Liver (tissue), 2 donors: ENCODE measurements around the gene MAP4K4.

ENCODE experiments used
- CTCF ChIP-seq: fragments of 150-350 bp; IDR thresholded peaks from 2 replicates; pipeline ENCODE4 v1.5.1; 2017; ENCODE audit warnings: improper control_type of control experiment, low read depth, low read length; ENCODE audit not compliant: missing input control
- TF ChIP-seq, protein P1 (sequence below): IDR thresholded peaks from 2 replicates; pipeline ENCODE4 v1.6.1; 2016; ENCODE audit warnings: antibody characterized with exemption
- donor health status: healthy.

- TF ChIP-seq CTCF, result no peak
- TF ChIP-seq, protein P1, sequence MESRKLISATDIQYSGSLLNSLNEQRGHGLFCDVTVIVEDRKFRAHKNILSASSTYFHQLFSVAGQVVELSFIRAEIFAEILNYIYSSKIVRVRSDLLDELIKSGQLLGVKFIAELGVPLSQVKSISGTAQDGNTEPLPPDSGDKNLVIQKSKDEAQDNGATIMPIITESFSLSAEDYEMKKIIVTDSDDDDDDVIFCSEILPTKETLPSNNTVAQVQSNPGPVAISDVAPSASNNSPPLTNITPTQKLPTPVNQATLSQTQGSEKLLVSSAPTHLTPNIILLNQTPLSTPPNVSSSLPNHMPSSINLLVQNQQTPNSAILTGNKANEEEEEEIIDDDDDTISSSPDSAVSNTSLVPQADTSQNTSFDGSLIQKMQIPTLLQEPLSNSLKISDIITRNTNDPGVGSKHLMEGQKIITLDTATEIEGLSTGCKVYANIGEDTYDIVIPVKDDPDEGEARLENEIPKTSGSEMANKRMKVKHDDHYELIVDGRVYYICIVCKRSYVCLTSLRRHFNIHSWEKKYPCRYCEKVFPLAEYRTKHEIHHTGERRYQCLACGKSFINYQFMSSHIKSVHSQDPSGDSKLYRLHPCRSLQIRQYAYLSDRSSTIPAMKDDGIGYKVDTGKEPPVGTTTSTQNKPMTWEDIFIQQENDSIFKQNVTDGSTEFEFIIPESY, result no peak
Measured at GRCh38 chr2:101725038-101725437, 27.5 kb downstream of the MAP4K4 start.
